ENCODE data around the gene HOXA13.

The HOXA13 gene

DNA sequence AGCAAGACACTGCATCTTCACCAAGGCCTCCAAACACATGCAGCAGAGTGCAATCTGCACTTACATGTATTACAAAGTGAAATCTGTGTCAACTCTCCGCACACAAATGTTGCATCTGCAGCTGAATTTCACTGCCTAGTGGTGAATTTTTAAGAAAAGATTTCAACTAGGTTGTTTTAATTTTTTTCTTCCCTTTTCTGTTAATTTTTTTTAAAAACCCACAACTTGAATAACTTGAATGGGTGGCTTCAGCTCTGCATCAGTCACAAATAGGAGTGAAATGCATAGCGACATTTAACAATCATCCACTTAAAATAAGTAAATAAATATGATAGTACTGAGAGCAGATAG lies 5.9 kb downstream of the HOXA13 start:
- peaks cover 12% of the 10 kb centered on the region for H3K4me1 ChIP-seq (ENCODE audit: control insufficient read depth, insufficient read depth, low read length)
- POLR2A ChIA-PET: interaction anchor here (1.5 to 2.6 kb wide), 2 partner anchors 8 to 10 kb away, joined by 4 to 25 read pairs; partner anchors contain the start of gene HOXA11
- H3K9me3 ChIP-seq (ENCODE audit: control insufficient read depth, insufficient read depth, low read depth, low read length): no peaks in the 10 kb centered on the region
- TF ChIP-seq HOXA7 (CRISPR knock-in tag; IDR thresholded peaks at IDR 0.05; ENCODE audit: borderline replicate concordance) (no peak), KLF16 (tag by site-specific recombination; IDR thresholded peaks at IDR 0.05) (no peak), ZNF473 (tag by site-specific recombination; IDR thresholded peaks at IDR 0.05) (no peak)
- H3K36me3 ChIP-seq (ENCODE audit: control insufficient read depth in 2 of 2, insufficient read depth in 1 of 2, low read length in 2 of 2): peaks cover 11 to 23% of the 10 kb centered on the region in 2 experiments; a peak in 2 of 3 replicates
- no peak overlapping the region for H3K4me3 ChIP-seq (ENCODE audit: low read depth, low read length)
- no peak overlapping the region for H3K27ac ChIP-seq (ENCODE audit: extremely low read depth, low read depth, low read length)
- CTCF ChIA-PET: interaction anchor here (0.7 to 3.1 kb wide), 6 partner anchors 9 to 900 kb away, joined by 3 to 26 read pairs (median 11); partner anchors contain the start of gene HOXA11

DNA sequence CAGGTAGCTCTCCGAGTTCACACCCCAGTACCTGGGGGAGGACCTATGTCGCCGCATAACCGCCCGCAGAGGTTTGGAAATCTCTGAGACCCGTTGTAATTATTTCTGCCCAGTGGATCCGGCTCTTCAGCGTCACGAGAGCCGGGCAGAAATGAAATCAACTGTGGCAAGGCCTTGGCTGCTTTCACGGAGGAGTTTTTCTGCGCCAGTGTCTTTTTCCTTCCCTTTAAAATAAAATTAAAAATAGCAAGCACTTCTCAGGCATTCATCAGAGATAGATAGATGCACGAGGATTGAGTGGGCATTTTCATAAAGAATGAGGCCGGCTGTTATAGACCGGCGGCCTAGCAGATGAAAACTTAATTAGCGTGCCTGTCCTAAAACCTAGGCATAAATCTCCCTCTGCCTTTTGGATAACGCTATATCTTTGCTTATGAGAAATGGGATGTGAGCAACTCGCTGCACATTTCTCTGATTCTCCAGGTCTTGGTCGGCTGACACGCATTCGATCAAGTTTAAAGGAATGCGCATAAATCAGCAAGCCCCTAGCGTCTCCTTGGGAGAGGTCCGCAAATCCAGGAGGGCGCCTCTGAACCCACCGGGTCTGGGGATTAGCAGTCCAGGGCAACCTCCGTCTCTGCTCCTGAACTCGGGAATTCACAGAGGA lies 6.4 kb downstream of the HOXA13 start:
- H3K9me3 ChIP-seq (ENCODE audit: control insufficient read depth, insufficient read depth, low read depth, low read length): no peaks in the 10 kb centered on the region
- CTCF ChIA-PET: interaction anchor here (0.7 to 3.1 kb wide), 4 partner anchors 14 to 449 kb away, joined by 3 to 23 read pairs (median 4); no protein-coding TSS in a partner anchor
- H3K27ac ChIP-seq (ENCODE audit: extremely low read depth, low read depth, low read length): no peak overlapping the region
- peaks cover 12% of the 10 kb centered on the region for H3K4me1 ChIP-seq (ENCODE audit: control insufficient read depth, insufficient read depth, low read length)
- POLR2A ChIA-PET: interaction anchor here (1.5 kb wide), 1 partner anchor 10 kb away, joined by 4 read pairs; no protein-coding TSS in a partner anchor
- H3K4me3 ChIP-seq (ENCODE audit: low read depth, low read length): no peak overlapping the region
- H3K36me3 ChIP-seq (ENCODE audit: control insufficient read depth in 2 of 2, insufficient read depth in 1 of 2, low read length in 2 of 2): peaks cover 11 to 23% of the 10 kb centered on the region in 2 experiments; a peak in 2 of 3 replicates
- TF ChIP-seq, protein P1, sequence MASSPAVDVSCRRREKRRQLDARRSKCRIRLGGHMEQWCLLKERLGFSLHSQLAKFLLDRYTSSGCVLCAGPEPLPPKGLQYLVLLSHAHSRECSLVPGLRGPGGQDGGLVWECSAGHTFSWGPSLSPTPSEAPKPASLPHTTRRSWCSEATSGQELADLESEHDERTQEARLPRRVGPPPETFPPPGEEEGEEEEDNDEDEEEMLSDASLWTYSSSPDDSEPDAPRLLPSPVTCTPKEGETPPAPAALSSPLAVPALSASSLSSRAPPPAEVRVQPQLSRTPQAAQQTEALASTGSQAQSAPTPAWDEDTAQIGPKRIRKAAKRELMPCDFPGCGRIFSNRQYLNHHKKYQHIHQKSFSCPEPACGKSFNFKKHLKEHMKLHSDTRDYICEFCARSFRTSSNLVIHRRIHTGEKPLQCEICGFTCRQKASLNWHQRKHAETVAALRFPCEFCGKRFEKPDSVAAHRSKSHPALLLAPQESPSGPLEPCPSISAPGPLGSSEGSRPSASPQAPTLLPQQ (tag by site-specific recombination; IDR thresholded peaks at IDR 0.05): no peak
- TF ChIP-seq FEZF1 (tag by site-specific recombination; IDR thresholded peaks at IDR 0.05) (peak; percentile 89), ZBTB17 (tag by site-specific recombination; IDR thresholded peaks at IDR 0.05) (0 out of 2 replicates have a peak, but pooled peaks have one; percentile 11), ZNF658 (tag by site-specific recombination; IDR thresholded peaks at IDR 0.05) (no peak), KLF8 (tag by site-specific recombination; IDR thresholded peaks at IDR 0.05) (no peak)
- TF ChIP-seq, protein P2, sequence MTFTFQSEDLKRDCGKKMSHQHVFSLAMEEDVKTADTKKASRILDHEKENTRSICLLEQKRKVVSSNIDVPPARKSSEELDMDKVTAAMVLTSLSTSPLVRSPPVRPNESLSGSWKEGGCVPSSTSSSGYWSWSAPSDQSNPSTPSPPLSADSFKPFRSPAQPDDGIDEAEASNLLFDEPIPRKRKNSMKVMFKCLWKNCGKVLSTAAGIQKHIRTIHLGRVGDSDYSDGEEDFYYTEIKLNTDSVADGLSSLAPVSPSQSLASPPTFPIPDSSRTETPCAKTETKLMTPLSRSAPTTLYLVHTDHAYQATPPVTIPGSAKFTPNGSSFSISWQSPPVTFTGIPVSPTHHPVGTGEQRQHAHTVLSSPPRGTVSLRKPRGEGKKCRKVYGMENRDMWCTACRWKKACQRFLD (tag by site-specific recombination; IDR thresholded peaks at IDR 0.05): no peak

DNA sequence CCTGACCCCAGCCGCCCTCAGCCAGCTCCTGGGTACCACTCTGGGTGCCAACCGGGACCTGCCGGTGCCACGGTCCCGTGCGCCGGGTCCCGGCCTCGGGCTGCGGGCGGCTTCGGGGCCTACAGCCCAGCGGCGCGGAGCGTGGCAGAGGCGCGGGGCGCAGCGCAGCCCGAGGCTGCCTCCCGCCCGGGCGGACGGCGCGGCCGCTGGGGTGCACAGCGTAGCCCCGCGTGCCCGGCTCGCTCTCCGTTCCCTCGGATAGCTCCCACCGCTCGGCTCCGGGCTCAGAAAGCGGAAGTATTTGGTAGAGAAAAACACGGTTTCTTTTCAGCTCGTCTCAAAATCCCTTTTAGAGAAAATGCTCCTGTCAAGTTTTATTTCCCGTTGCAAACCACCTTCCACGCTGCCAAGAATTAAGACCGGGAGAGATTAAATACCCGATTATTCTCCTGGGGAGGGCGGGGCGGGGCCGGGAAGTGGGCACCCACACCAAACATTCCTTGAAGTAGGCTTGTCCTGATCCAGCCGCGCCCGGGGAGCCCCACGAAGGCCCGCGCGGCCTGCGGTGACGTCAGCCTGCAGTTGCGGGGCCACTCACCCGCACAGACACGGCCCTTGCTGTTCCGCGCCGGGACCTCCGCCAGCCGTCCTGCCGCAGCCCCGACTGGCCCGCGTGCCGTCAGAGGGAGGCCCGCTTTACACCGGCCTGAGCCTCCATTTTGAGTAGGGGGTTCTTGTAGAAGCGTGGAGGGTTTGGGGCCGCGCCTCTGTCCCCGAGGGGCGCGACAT lies 7.2 kb downstream of the HOXA13 start:
- Histone ChIP-seq H3K36me3 (ENCODE audit: control insufficient read depth in 2 of 2, insufficient read depth in 1 of 2, low read length in 2 of 2) (peaks cover 11 to 23% of the 10 kb centered on the region in 2 experiments; a peak in 2 of 3 replicates), H3K9me3 (ENCODE audit: control insufficient read depth, insufficient read depth, low read depth, low read length) (no peaks in the 10 kb centered on the region), H3K4me1 (ENCODE audit: control insufficient read depth, insufficient read depth, low read length) (peaks cover 20% of the 10 kb centered on the region), H3K4me3 (ENCODE audit: low read depth, low read length) (no peak overlapping the region), H3K27ac (ENCODE audit: extremely low read depth, low read depth, low read length) (no peak overlapping the region)
- ChIA-PET CTCF (no interaction called here), POLR2A (no interaction called here)
- peak; percentile 32; the same call in 1 of the 2 replicates for TF ChIP-seq ZBTB8A (tag by site-specific recombination; IDR thresholded peaks at IDR 0.05)
- TF ChIP-seq, protein P3, sequence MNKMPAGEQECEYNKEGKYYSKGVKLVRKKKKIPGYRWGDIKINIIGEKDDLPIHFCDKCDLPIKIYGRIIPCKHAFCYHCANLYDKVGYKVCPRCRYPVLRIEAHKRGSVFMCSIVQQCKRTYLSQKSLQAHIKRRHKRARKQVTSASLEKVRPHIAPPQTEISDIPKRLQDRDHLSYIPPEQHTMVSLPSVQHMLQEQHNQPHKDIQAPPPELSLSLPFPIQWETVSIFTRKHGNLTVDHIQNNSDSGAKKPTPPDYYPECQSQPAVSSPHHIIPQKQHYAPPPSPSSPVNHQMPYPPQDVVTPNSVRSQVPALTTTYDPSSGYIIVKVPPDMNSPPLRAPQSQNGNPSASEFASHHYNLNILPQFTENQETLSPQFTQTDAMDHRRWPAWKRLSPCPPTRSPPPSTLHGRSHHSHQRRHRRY (tag by site-specific recombination; IDR thresholded peaks at IDR 0.05): no peak
- TF ChIP-seq OSR2 (tag by site-specific recombination; IDR thresholded peaks at IDR 0.05): no peak
- TF ChIP-seq, protein P4, sequence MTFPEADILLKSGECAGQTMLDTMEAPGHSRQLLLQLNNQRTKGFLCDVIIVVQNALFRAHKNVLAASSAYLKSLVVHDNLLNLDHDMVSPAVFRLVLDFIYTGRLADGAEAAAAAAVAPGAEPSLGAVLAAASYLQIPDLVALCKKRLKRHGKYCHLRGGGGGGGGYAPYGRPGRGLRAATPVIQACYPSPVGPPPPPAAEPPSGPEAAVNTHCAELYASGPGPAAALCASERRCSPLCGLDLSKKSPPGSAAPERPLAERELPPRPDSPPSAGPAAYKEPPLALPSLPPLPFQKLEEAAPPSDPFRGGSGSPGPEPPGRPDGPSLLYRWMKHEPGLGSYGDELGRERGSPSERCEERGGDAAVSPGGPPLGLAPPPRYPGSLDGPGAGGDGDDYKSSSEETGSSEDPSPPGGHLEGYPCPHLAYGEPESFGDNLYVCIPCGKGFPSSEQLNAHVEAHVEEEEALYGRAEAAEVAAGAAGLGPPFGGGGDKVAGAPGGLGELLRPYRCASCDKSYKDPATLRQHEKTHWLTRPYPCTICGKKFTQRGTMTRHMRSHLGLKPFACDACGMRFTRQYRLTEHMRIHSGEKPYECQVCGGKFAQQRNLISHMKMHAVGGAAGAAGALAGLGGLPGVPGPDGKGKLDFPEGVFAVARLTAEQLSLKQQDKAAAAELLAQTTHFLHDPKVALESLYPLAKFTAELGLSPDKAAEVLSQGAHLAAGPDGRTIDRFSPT (tag by site-specific recombination; IDR thresholded peaks at IDR 0.05): no peak
- no peak for TF ChIP-seq ZNF335 (tag by site-specific recombination; conservative IDR thresholded peaks at IDR 0.05)
- TF ChIP-seq OVOL3 (tag by site-specific recombination; IDR thresholded peaks at IDR 0.05): no peak
- TF ChIP-seq ZNF514 (tag by site-specific recombination; IDR thresholded peaks at IDR 0.05): no peak
- 0 out of 2 replicates have a peak, but pooled peaks have one; percentile 14 for TF ChIP-seq IKZF3 (tag by site-specific recombination; IDR thresholded peaks at IDR 0.05)
- no peak for TF ChIP-seq ZNF48 (tag by site-specific recombination; IDR thresholded peaks at IDR 0.05)
- no peak for TF ChIP-seq ZNF561 (tag by site-specific recombination; IDR thresholded peaks at IDR 0.05; ENCODE audit: borderline replicate concordance)
- TF ChIP-seq, protein P5, sequence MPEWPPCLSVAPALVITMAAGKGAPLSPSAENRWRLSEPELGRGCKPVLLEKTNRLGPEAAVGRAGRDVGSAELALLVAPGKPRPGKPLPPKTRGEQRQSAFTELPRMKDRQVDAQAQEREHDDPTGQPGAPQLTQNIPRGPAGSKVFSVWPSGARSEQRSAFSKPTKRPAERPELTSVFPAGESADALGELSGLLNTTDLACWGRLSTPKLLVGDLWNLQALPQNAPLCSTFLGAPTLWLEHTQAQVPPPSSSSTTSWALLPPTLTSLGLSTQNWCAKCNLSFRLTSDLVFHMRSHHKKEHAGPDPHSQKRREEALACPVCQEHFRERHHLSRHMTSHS (tag by site-specific recombination; IDR thresholded peaks at IDR 0.05): no peak
- no peak for TF ChIP-seq ZNF670 (tag by site-specific recombination; IDR thresholded peaks at IDR 0.05; ENCODE audit: low read depth)
- TF ChIP-seq GLIS1 (tag by site-specific recombination; IDR thresholded peaks at IDR 0.05): peak; percentile 41
- no peak for TF ChIP-seq ZNF776 (tag by site-specific recombination; IDR thresholded peaks at IDR 0.05; ENCODE audit: borderline replicate concordance)
